Left lung (tissue), 10 donors: Measurements from ENCODE around the gene MYO9A. TPM values are rescaled to one million over a fixed set of nuclear protein-coding genes. Genes with fewer than 3 reads are reported as not detected.

Experiments used
- ATAC-seq: fragments of 200-7000 bp; cut with Tn5 transposase; one replicate; pipeline ENCODE4 v1.9.1; 2020; ENCODE audit warnings: moderate library complexity
- DNase-seq, 4 donors: peaks; one replicate each; pipeline ENCODE4 v3.0.0-alpha.2; 2013 to 2020
- H3K27ac ChIP-seq, 2 donors: fragments of 200-600 bp; sonication (generic) in 1 of 2; one replicate each; pipeline versions ENCODE4 v1.5.0 to v1.8.0; 2020 to 2021
- H3K27me3 ChIP-seq, 2 donors: fragments of 200-600 bp; sonication (generic) in 1 of 2; one replicate each; pipeline versions ENCODE4 v1.5.0 to v1.8.0; 2020 to 2021
- H3K36me3 ChIP-seq, 2 donors: fragments of 200-600 bp; sonication (generic) in 1 of 2; one replicate each; pipeline versions ENCODE4 v1.5.0 to v1.8.0; 2020 to 2021
- H3K4me1 ChIP-seq, 2 donors: fragments of 200-600 bp; one replicate each; pipeline ENCODE4 v1.8.0; 2021
- H3K4me3 ChIP-seq, 2 donors: fragments of 200-600 bp; sonication (generic) in 1 of 2; one replicate each; pipeline versions ENCODE4 v1.5.0 to v1.8.0; 2020 to 2021; ENCODE audit warnings: mild to moderate bottlenecking in 1 of 2
- H3K9me3 ChIP-seq, 2 donors: fragments of 200-600 bp; sonication (generic) in 1 of 2; one replicate each; pipeline versions ENCODE4 v1.5.0 to v1.8.0; 2020 to 2021
- intact Hi-C, 2 donors: fragments of 100-400 bp; cut with DNase I; formaldehyde crosslinking; loops; one replicate each; pipeline versions ENCODE4 v1.11.2 to v1.14.2; 2022
- polyA plus RNA-seq, 6 donors: library from polyadenylated mRNA; unstranded; fragments of 120-200 nt; gene quantifications; one replicate each; pipeline ENCODE4 v1.2.1, GENCODE V29; 2013; ENCODE audit not compliant: insufficient read length in 6 of 6
- total RNA-seq, 2 donors: library from RNA; stranded (reverse); fragmentation: NEBNext Ultra II Directional; extraction: Animal tissue kit (Norgen Biotek cat#: 25700); gene quantifications; one replicate each; pipeline ENCODE4 v1.2.1, GENCODE V29; 2021
- TF ChIP-seq, protein P1 (sequence below), 2 donors: fragments of 200-600 bp; sonication (generic) in 1 of 2; IDR thresholded peaks; one replicate each; pipeline versions ENCODE4 v1.5.0 to v1.8.0; 2021; ENCODE audit warnings: antibody characterized with exemption in 2 of 2
- donor health status: DM: no; HTN: yes; CAD: no.
- donor health status: DM: no; HTN: no; CAD: no.

MYO9A gene
- total and polyA plus RNA-seq, 8 donors, result 30.8 to 67.4 (median 41.4) TPM

DNA sequence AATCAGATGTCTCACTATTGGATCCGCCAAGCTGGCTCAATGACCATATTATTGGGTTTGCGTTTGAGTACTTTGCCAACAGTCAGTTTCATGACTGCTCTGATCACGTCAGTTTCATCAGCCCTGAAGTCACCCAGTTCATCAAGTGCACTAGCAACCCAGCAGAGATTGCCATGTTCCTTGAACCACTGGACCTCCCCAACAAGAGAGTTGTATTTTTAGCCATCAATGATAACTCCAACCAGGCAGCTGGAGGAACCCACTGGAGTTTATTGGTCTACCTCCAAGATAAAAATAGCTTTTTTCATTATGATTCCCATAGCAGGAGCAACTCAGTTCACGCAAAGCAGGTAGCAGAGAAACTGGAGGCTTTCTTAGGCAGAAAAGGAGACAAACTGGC lies 21.7 kb upstream of the MYO9A start:
- no peaks in the 10 kb centered on the region for H3K4me1 ChIP-seq
- no peak overlapping the region for H3K27ac ChIP-seq
- no peaks in the 10 kb centered on the region for H3K9me3 ChIP-seq
- no peaks in the 10 kb centered on the region for H3K27me3 ChIP-seq
- H3K4me3 ChIP-seq, result no peak overlapping the region
- no peak for ATAC-seq
- H3K36me3 ChIP-seq, result no peaks in the 10 kb centered on the region
- TF ChIP-seq, protein P1, sequence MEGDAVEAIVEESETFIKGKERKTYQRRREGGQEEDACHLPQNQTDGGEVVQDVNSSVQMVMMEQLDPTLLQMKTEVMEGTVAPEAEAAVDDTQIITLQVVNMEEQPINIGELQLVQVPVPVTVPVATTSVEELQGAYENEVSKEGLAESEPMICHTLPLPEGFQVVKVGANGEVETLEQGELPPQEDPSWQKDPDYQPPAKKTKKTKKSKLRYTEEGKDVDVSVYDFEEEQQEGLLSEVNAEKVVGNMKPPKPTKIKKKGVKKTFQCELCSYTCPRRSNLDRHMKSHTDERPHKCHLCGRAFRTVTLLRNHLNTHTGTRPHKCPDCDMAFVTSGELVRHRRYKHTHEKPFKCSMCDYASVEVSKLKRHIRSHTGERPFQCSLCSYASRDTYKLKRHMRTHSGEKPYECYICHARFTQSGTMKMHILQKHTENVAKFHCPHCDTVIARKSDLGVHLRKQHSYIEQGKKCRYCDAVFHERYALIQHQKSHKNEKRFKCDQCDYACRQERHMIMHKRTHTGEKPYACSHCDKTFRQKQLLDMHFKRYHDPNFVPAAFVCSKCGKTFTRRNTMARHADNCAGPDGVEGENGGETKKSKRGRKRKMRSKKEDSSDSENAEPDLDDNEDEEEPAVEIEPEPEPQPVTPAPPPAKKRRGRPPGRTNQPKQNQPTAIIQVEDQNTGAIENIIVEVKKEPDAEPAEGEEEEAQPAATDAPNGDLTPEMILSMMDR (IDR thresholded peaks at IDR 0.05), result no peak
- DNase-seq, result no peak
- intact Hi-C loops, result no loop called here

- no peaks in the 10 kb centered on the region for H3K27me3 ChIP-seq
- H3K4me1 ChIP-seq, result no peaks in the 10 kb centered on the region
- no peak for DNase-seq
- no peak for ATAC-seq
- TF ChIP-seq, protein P1 (IDR thresholded peaks at IDR 0.05), result no peak
- intact Hi-C loops, result no loop called here
- no peaks in the 10 kb centered on the region for H3K36me3 ChIP-seq
- H3K27ac ChIP-seq, result no peak overlapping the region
- H3K4me3 ChIP-seq, result no peak overlapping the region
- no peaks in the 10 kb centered on the region for H3K9me3 ChIP-seq
These were observed 18.5 kb upstream of the MYO9A start for GRCh38 chr15:72136170-72137051.

GRCh38 chr15:72135719-72136118 lies 17.8 kb upstream of the MYO9A start:
- H3K4me1 ChIP-seq, result no peaks in the 10 kb centered on the region
- intact Hi-C loops, result no loop called here

GRCh38 chr15:72133211-72133610 lies 15.3 kb upstream of the MYO9A start:
- intact Hi-C loops, result no loop called here
- no peaks in the 10 kb centered on the region for H3K4me1 ChIP-seq
- TF ChIP-seq, protein P1 (IDR thresholded peaks at IDR 0.05), result no peak
- no peaks in the 10 kb centered on the region for H3K9me3 ChIP-seq
- no peaks in the 10 kb centered on the region for H3K27me3 ChIP-seq
- H3K4me3 ChIP-seq, result no peak overlapping the region
- H3K27ac ChIP-seq, result no peak overlapping the region
- ATAC-seq (peak; percentile 78), DNase-seq (no peak)
- no peaks in the 10 kb centered on the region for H3K36me3 ChIP-seq

More at GRCh38 chr15:72135719-72136118, 17.8 kb upstream of the MYO9A start:
- DNase-seq (no peak), ATAC-seq (no peak)
- no peak overlapping the region for H3K27ac ChIP-seq
- H3K9me3 ChIP-seq, result no peaks in the 10 kb centered on the region
- H3K27me3 ChIP-seq, result no peaks in the 10 kb centered on the region
- H3K4me3 ChIP-seq, result no peak overlapping the region
- H3K36me3 ChIP-seq, result no peaks in the 10 kb centered on the region
- TF ChIP-seq, protein P1 (IDR thresholded peaks at IDR 0.05), result no peak

GRCh38 chr15:72131922-72132321 lies 14.0 kb upstream of the MYO9A start:
- Histone ChIP-seq H3K4me3 (no peak overlapping the region), H3K27ac (no peak overlapping the region), H3K36me3 (no peaks in the 10 kb centered on the region), H3K9me3 (no peaks in the 10 kb centered on the region), H3K4me1 (no peaks in the 10 kb centered on the region), H3K27me3 (no peaks in the 10 kb centered on the region)
- DNase-seq (no peak), ATAC-seq (no peak)
- TF ChIP-seq, protein P1 (IDR thresholded peaks at IDR 0.05), result no peak
- intact Hi-C loops, result no loop called here
